Neural cell (in vitro differentiated cells): ENCODE measurements around the gene RNF8. TPM values are rescaled to one million over a fixed set of nuclear protein-coding genes. Genes with fewer than 3 reads are reported as not detected.

Source experiments
- H2AFZ ChIP-seq: fragments of 200-600, 300-800 bp; sonication (generic), shearing (Covaris generic); 2 replicates; pipeline ENCODE4 v1.6.0; 2014; ENCODE audit warnings: low read depth, mild to moderate bottlenecking, antibody characterized with exemption, low read length, moderate library complexity
- H3F3A ChIP-seq: fragments of 200-600 bp; shearing (Covaris generic); 2 replicates; pipeline ENCODE4 v1.6.1; 2016; ENCODE audit warnings: mild to moderate bottlenecking, moderate library complexity, mixed read lengths, antibody characterized with exemption, low read length; ENCODE audit not compliant: insufficient read depth, poor library complexity, severe bottlenecking
- H3K27ac ChIP-seq: fragments of 200-600, 300-800 bp; sonication (generic), shearing (Covaris generic); 2 replicates; pipeline ENCODE4 v1.5.1; 2014; ENCODE audit warnings: mild to moderate bottlenecking, low read length, moderate library complexity
- H3K27me3 ChIP-seq: fragments of 300-800, 200-600 bp; sonication (generic), shearing (Covaris generic); 2 replicates; pipeline ENCODE4 v1.6.0; 2014; ENCODE audit warnings: mild to moderate bottlenecking, low read depth, low read length, moderate library complexity; ENCODE audit not compliant: insufficient read depth
- H3K36me3 ChIP-seq: fragments of 300-800, 200-600 bp; sonication (generic), shearing (Covaris generic); 2 replicates; pipeline ENCODE4 v1.5.1; 2014; ENCODE audit warnings: mild to moderate bottlenecking, antibody characterized with exemption, low read length, moderate library complexity; ENCODE audit not compliant: insufficient read depth
- H3K4me2 ChIP-seq: fragments of 300-800, 200-600 bp; sonication (generic), shearing (Covaris generic); 2 replicates; pipeline ENCODE4 v1.6.0; 2014; ENCODE audit warnings: mild to moderate bottlenecking, low read length
- H3K4me3 ChIP-seq: fragments of 300-800, 200-600 bp; sonication (generic), shearing (Covaris generic); 2 replicates; pipeline ENCODE4 v1.5.1; 2014; ENCODE audit warnings: mild to moderate bottlenecking, low read length, moderate library complexity
- H3K79me2 ChIP-seq: fragments of 200-600 bp; shearing (Covaris generic); replicated peaks from 2 replicates; pipeline ENCODE4 v1.6.0; 2014; ENCODE audit warnings: mild to moderate bottlenecking, low read length, moderate library complexity; ENCODE audit not compliant: insufficient read depth
- H3K9ac ChIP-seq: fragments of 300-800, 200-600 bp; sonication (generic), shearing (Covaris generic); 2 replicates; pipeline ENCODE4 v1.6.1; 2016; ENCODE audit warnings: mild to moderate bottlenecking, low read length, mixed read lengths
- H3K9me2 ChIP-seq: fragments of 200-600 bp; shearing (Covaris generic); 2 replicates; pipeline ENCODE4 v1.6.1; 2016; ENCODE audit warnings: mild to moderate bottlenecking, low read length, mixed read lengths; ENCODE audit not compliant: insufficient read depth
- H3K9me3 ChIP-seq: fragments of 200-600, 300-800 bp; sonication (generic), shearing (Covaris generic); 2 replicates; pipeline ENCODE4 v1.6.1; 2016; ENCODE audit warnings: mild to moderate bottlenecking, mixed run types, low read length, moderate library complexity, mixed read lengths
- H4K20me1 ChIP-seq: fragments of 200-600 bp; shearing (Covaris generic); 2 replicates; pipeline ENCODE4 v1.6.1; 2016; ENCODE audit warnings: mild to moderate bottlenecking, mixed run types; ENCODE audit not compliant: insufficient read depth
- CTCF ChIP-seq: fragments of 450-650 bp; IDR thresholded peaks from 2 replicates; pipeline ENCODE4 v1.5.1; 2014; ENCODE audit warnings: antibody characterized with exemption, mild to moderate bottlenecking, moderate library complexity; ENCODE audit not compliant: poor library complexity, severe bottlenecking
- EP300 ChIP-seq: fragments of 450-650 bp; conservative IDR thresholded peaks from 2 replicates; pipeline ENCODE4 v1.6.1; 2014; ENCODE audit warnings: antibody characterized with exemption, mild to moderate bottlenecking, moderate library complexity; ENCODE audit not compliant: poor library complexity, severe bottlenecking
- EZH2 ChIP-seq: fragments of 200-600, 300-800 bp; shearing (Covaris generic), sonication (generic); IDR thresholded peaks from 2 replicates; pipeline ENCODE4 v1.6.1; 2014; ENCODE audit warnings: antibody characterized with exemption, low read length, borderline replicate concordance, mild to moderate bottlenecking; ENCODE audit not compliant: insufficient read depth, poor library complexity, severe bottlenecking
- MXI1 ChIP-seq: fragments of 450-650 bp; conservative IDR thresholded peaks from 2 replicates; pipeline ENCODE4 v1.6.1; 2014; ENCODE audit warnings: antibody characterized with exemption, mild to moderate bottlenecking; ENCODE audit not compliant: poor library complexity, severe bottlenecking
- POLR2AphosphoS5 ChIP-seq: IDR thresholded peaks from 2 replicates; pipeline ENCODE4 v1.6.1; 2012
- RAD21 ChIP-seq: fragments of 450-650 bp; conservative IDR thresholded peaks from 2 replicates; pipeline ENCODE4 v1.6.1; 2014; ENCODE audit warnings: antibody characterized with exemption, mild to moderate bottlenecking, moderate library complexity
- REST ChIP-seq: IDR thresholded peaks from 2 replicates; pipeline ENCODE4 v1.6.1; 2012; ENCODE audit warnings: borderline replicate concordance
- SMC3 ChIP-seq: fragments of 450-650 bp; conservative IDR thresholded peaks from 2 replicates; pipeline ENCODE4 v1.6.1; 2014; ENCODE audit warnings: antibody characterized with exemption, mild to moderate bottlenecking, moderate library complexity; ENCODE audit not compliant: poor library complexity
- TAF1 ChIP-seq: IDR thresholded peaks from 2 replicates; pipeline ENCODE4 v1.6.1; 2012; ENCODE audit warnings: low read depth
- polyA plus RNA-seq: library from polyadenylated mRNA; depleted of rRNA; stranded (reverse); fragments of >200 nt; gene quantifications from 2 replicates; pipeline ENCODE4 v1.2.3, GENCODE V29; 2014

Gene RNF8
- polyA plus RNA-seq, 1 donor from 2014 or later: 54.0 TPM

- no peaks in the 10 kb centered on the region for H3F3A ChIP-seq
- H3K27me3 ChIP-seq: no peaks in the 10 kb centered on the region
- no peaks in the 10 kb centered on the region for H3K9me2 ChIP-seq
- no peak overlapping the region for H3K4me2 ChIP-seq
- peak overlapping the region; percentile 32 for H3K4me3 ChIP-seq
- H3K9me3 ChIP-seq: no peaks in the 10 kb centered on the region
- H3K79me2 ChIP-seq: no peaks in the 10 kb centered on the region
- no peaks in the 10 kb centered on the region for H3K36me3 ChIP-seq
- no peak overlapping the region for H2AFZ ChIP-seq
- no peaks in the 10 kb centered on the region for H4K20me1 ChIP-seq
- no peak for TF ChIP-seq CTCF
- TF ChIP-seq SMC3: no peak
- no peak for TF ChIP-seq TAF1
- TF ChIP-seq POLR2AphosphoS5: no peak
- TF ChIP-seq EP300: no peak
- no peak for TF ChIP-seq MXI1
- TF ChIP-seq REST: no peak
- TF ChIP-seq EZH2: no peak
- no peak for TF ChIP-seq RAD21
- peak overlapping the region; percentile 72 for H3K27ac ChIP-seq
- H3K9ac ChIP-seq: peak overlapping the region; percentile 32
Observed at GRCh38 chr6:37375376-37375775, 21.6 kb downstream of the RNF8 start.

GRCh38 chr6:37376078-37376743, 22.4 kb downstream of the RNF8 start:
- H3K9ac ChIP-seq: no peak overlapping the region
- no peaks in the 10 kb centered on the region for H3K9me3 ChIP-seq
- no peaks in the 10 kb centered on the region for H3K36me3 ChIP-seq
- H4K20me1 ChIP-seq: no peaks in the 10 kb centered on the region
- H3K79me2 ChIP-seq: no peaks in the 10 kb centered on the region
- no peak overlapping the region for H2AFZ ChIP-seq
- TF ChIP-seq POLR2AphosphoS5 (no peak), EP300 (no peak), REST (no peak), MXI1 (no peak), TAF1 (no peak), EZH2 (no peak), SMC3 (no peak), CTCF (no peak), RAD21 (no peak)
- no peak overlapping the region for H3K4me3 ChIP-seq
- no peak overlapping the region for H3K4me2 ChIP-seq
- H3K9me2 ChIP-seq: no peaks in the 10 kb centered on the region
- no peaks in the 10 kb centered on the region for H3F3A ChIP-seq
- no peaks in the 10 kb centered on the region for H3K27me3 ChIP-seq
- H3K27ac ChIP-seq: no peak overlapping the region
